CD4-positive, alpha-beta T cell (primary cell): ENCODE results near the gene EGFL8. TPM values are rescaled to one million over a fixed set of nuclear protein-coding genes. Genes with fewer than 3 reads are reported as not detected.

Experiments used
- ATAC-seq: fragments of 200-7000 bp; cut with Tn5 transposase; one replicate; pipeline ENCODE4 v1.10.0; 2022; ENCODE audit warnings: mild to moderate bottlenecking; ENCODE audit not compliant: poor library complexity
- CTCF ChIA-PET: fragments of 350-600 bp; sonication (Branson Sonifier 250); formaldehyde crosslinking; loops from one replicate; lab custom pipeline; 2021; ENCODE audit warnings: antibody characterized with exemption, inconsistent platforms; lab: Charles Lee
- POLR2A ChIA-PET: fragments of 350-600 bp; sonication (Branson Sonifier 250); formaldehyde crosslinking; loops from one replicate; lab custom pipeline; 2021; ENCODE audit warnings: antibody characterized with exemption, inconsistent platforms; lab: Charles Lee
- DNase-seq, 14 experiments: peaks; one replicate each; pipeline ENCODE4 v3.0.0-alpha.2; 2013 to 2020; ENCODE audit warnings: mixed read lengths in 2 of 14
- H3K27ac ChIP-seq, 2 donors: one replicate each; pipeline versions ENCODE4 v1.5.1 to v1.7.0; 2013; ENCODE audit warnings: low read length in 2 of 2, low read depth in 1 of 2, mild to moderate bottlenecking in 1 of 2
- H3K27me3 ChIP-seq, 2 experiments: 1 replicate in 1 of 2; 2 replicates in 1 of 2; pipeline versions ENCODE4 v1.6.1 to v1.7.0; 2013; ENCODE audit warnings: low read length in 2 of 2, control low read depth in 1 of 2, mild to moderate bottlenecking in 1 of 2, moderate library complexity in 1 of 2; ENCODE audit not compliant: insufficient read depth in 2 of 2, control insufficient read depth in 1 of 2
- H3K36me3 ChIP-seq: one replicate; pipeline ENCODE4 v1.6.1; 2013; ENCODE audit warnings: low read length, control low read depth; ENCODE audit not compliant: insufficient read depth
- H3K4me1 ChIP-seq: one replicate; pipeline ENCODE4 v1.6.1; 2013; ENCODE audit warnings: low read length, control low read depth; ENCODE audit not compliant: insufficient read depth
- H3K4me3 ChIP-seq: one replicate; pipeline ENCODE4 v1.5.1; 2013; ENCODE audit warnings: mild to moderate bottlenecking, low read length, moderate library complexity
- H3K9me3 ChIP-seq, 2 experiments: 1 replicate in 1 of 2; 2 replicates in 1 of 2; pipeline versions ENCODE4 v1.6.1 to v1.7.0; 2013; ENCODE audit warnings: low read length in 2 of 2, mild to moderate bottlenecking in 2 of 2, control low read depth in 1 of 2, moderate library complexity in 1 of 2; ENCODE audit not compliant: control insufficient read depth in 1 of 2, insufficient read depth in 1 of 2
- H3K27ac Mint-ChIP-seq: one replicate; pipeline ENCODE4 v1.8.0; 2020; ENCODE audit warnings: mixed read lengths
- H3K27me3 Mint-ChIP-seq: one replicate; pipeline ENCODE4 v1.8.0; 2021; ENCODE audit warnings: mixed read lengths
- H3K36me3 Mint-ChIP-seq: one replicate; pipeline ENCODE4 v1.8.0; 2021; ENCODE audit warnings: low read depth, mixed read lengths
- H3K4me1 Mint-ChIP-seq: one replicate; pipeline ENCODE4 v1.8.0; 2021; ENCODE audit warnings: low read depth, mixed read lengths
- H3K4me3 Mint-ChIP-seq: one replicate; pipeline ENCODE4 v1.8.0; 2020; ENCODE audit warnings: mild to moderate bottlenecking, mixed read lengths
- H3K9me3 Mint-ChIP-seq: one replicate; pipeline ENCODE4 v1.8.0; 2020; ENCODE audit warnings: mixed read lengths
- CTCF ChIP-seq: fragments of 200-600 bp; IDR thresholded peaks from one replicate; pipeline ENCODE4 v1.8.0; 2022; ENCODE audit warnings: antibody characterized with exemption, mild to moderate bottlenecking
- intact Hi-C, 2 experiments: fragments of 100-400 bp; cut with DNase I in 1 of 2; cut with micrococcal nuclease in 1 of 2; formaldehyde crosslinking; loops; one replicate each; pipeline versions ENCODE4 v1.15.1 to v1.9.0; 2023 to 2025; cut with DNase I, micrococcal nuclease
- total RNA-seq, 174 experiments: library from RNA in 2 of 174; stranded (reverse) in 2 of 174; gene quantifications; one replicate each; pipeline ENCODE4 v1.2.3 and lab custom pipeline; 2021 to 2026

EGFL8 gene
- total RNA-seq, 2 experiments from 2014 or later = 13.1 to 13.8 TPM

GRCh38 chr6:32133786-32134185 lies 30.6 kb upstream of the EGFL8 start:
- ChIA-PET CTCF (no interaction called here), POLR2A (no interaction called here)
- intact Hi-C loops = loop anchor here in 1 of 2 experiments (5.0 to 10.0 kb wide), 2 partner anchors 466 to 1071 kb away; partner anchors contain the start of genes CSNK2B, HSD17B8, LY6G5B and RING1
- no peak overlapping the region for H3K27ac ChIP-seq
- H3K27ac Mint-ChIP-seq = no peak overlapping the region
- H3K9me3 Mint-ChIP-seq = no peaks in the 10 kb centered on the region
- H3K9me3 ChIP-seq = no peaks in the 10 kb centered on the region
- no peaks in the 10 kb centered on the region for H3K36me3 ChIP-seq
- ATAC-seq (no peak), DNase-seq (no peak)
- TF ChIP-seq CTCF = no peak
- no peak overlapping the region for H3K4me3 Mint-ChIP-seq
- no peaks in the 10 kb centered on the region for H3K27me3 Mint-ChIP-seq
- no peaks in the 10 kb centered on the region for H3K27me3 ChIP-seq
- H3K4me3 ChIP-seq = no peak overlapping the region
- peaks cover 20% of the 10 kb centered on the region for H3K4me1 ChIP-seq
- H3K36me3 Mint-ChIP-seq = no peaks in the 10 kb centered on the region
- peaks cover 15% of the 10 kb centered on the region for H3K4me1 Mint-ChIP-seq

- CTCF ChIA-PET = no interaction called here
- no peaks in the 10 kb centered on the region for H3K27me3 Mint-ChIP-seq
- intact Hi-C loops = loop anchor here in 1 of 2 experiments (10.0 kb wide), 1 partner anchor 1067 kb away; the partner anchor contains the start of genes HSD17B8, RING1, RXRB and SLC39A7
- H3K4me1 Mint-ChIP-seq = no peaks in the 10 kb centered on the region
- DNase-seq = no peak
- Histone ChIP-seq H3K36me3 (no peaks in the 10 kb centered on the region), H3K27me3 (no peaks in the 10 kb centered on the region), H3K4me1 (no peaks in the 10 kb centered on the region), H3K9me3 (no peaks in the 10 kb centered on the region), H3K4me3 (no peak overlapping the region), H3K27ac (no peak overlapping the region)
- no peak for ATAC-seq
- no peak for TF ChIP-seq CTCF
- H3K4me3 Mint-ChIP-seq = no peak overlapping the region
- H3K27ac Mint-ChIP-seq = no peak overlapping the region
- POLR2A ChIA-PET = no interaction called here
- H3K9me3 Mint-ChIP-seq = no peaks in the 10 kb centered on the region
- no peaks in the 10 kb centered on the region for H3K36me3 Mint-ChIP-seq
Observed at GRCh38 chr6:32137454-32137853, 26.9 kb upstream of the EGFL8 start.

GRCh38 chr6:32139590-32139989 lies 24.8 kb upstream of the EGFL8 start:
- H3K4me1 ChIP-seq = no peaks in the 10 kb centered on the region
- no peaks in the 10 kb centered on the region for H3K9me3 ChIP-seq
- no peak for TF ChIP-seq CTCF
- ChIA-PET POLR2A (no interaction called here), CTCF (no interaction called here)
- DNase-seq = no peak
- intact Hi-C loops = loop anchor here in 1 of 2 experiments (10.0 kb wide), 1 partner anchor 1065 kb away; the partner anchor contains the start of genes HSD17B8, RING1, RXRB and SLC39A7
- Mint-ChIP-seq H3K27ac (no peak overlapping the region), H3K4me3 (no peak overlapping the region), H3K4me1 (no peaks in the 10 kb centered on the region), H3K27me3 (no peaks in the 10 kb centered on the region), H3K9me3 (no peaks in the 10 kb centered on the region), H3K36me3 (no peaks in the 10 kb centered on the region)
- no peaks in the 10 kb centered on the region for H3K36me3 ChIP-seq
- H3K27me3 ChIP-seq = no peaks in the 10 kb centered on the region
- H3K4me3 ChIP-seq = no peak overlapping the region
- no peak for ATAC-seq
- no peak overlapping the region for H3K27ac ChIP-seq
